ENCODE measurements around the gene EFNA1.
A peak's percentile ranks its signal among the peaks of the same experiment; 100 is the strongest.
"Not testable (repeated sequence)": the region's sequence is repeated elsewhere in the genome, so short reads cannot be mapped to it uniquely, and the experiment has no call there.

The EFNA1 gene

DNA sequence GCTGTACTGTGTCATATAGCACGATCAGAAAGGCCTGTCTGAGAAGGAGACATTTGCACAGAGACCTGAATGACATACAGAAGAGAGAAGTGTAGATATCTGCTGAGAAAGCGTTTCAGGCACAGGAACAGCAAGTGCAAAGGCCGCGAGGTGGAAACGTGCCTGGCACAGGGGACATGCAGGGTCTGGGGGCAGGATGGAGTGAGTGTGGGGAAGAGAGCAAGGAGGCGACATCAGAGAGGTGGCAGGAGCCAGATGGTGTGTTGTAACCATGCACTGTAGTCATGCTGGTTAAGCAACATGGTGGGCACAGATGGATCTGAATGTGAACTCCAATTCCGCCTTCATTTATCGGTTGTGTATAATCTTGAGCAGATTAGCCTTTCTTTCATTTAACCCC, 32.5 kb downstream of the EFNA1 start:
- no peak for DNase-seq

DNA sequence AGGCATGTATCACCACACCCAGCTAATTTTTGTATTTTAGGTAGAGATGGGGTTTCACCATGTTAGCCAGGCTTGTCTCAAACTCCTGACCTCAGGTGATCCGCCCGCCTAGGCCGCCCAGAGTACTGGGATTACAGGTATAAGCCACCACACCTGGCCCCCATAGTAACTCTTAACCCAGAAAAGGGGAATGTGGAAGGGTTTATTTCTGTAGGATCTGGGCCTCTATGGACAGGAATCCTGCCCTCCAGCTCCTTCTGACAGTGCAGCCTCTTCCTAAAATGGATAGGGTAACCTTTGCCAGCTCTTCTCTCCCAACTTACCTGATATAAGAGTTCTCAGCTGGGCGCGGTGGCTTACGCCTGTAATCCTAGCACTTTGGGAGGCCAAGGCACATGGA, 35.0 kb downstream of the EFNA1 start:
- not testable (repeated sequence) for DNase-seq

DNA sequence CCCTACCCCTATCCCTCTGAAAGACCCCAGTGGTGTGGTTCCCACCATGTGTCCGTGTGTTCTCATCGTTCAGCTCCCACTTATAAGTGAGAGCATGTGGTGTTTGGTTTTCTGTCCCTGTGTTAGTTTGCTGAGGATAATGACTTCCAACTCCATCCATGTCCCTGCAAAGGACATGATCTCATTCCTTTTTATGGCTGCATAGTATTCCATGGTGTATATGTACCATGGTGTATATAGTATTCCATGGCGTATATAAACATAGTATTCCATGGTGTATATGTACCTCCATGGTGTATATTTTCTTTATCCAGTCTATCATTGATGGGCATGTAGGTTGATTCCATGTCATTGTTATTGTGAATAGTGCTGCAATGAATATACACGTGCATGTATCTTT, 36.1 kb downstream of the EFNA1 start:
- not testable (repeated sequence) for DNase-seq

DNA sequence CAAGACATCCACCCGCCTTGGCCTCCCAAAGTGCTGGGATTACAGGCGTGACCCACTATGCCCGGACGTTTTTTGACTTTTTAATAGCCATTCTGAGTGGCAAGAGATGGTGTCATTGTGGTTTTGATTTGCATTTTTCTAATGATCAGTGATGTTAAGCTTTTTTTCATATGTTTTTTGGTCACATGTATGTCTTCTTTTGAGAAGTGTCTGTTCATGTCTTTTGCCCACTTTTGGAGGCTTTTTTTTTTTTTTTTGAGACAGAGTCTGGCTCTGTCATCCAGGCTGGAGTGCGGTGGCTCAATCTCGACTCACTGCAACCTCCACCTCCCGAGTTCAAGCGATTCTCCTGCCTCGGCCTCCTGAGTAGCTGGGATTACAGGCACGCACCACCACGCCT, 36.9 kb downstream of the EFNA1 start:
- DNase-seq, result not testable (repeated sequence)

DNA sequence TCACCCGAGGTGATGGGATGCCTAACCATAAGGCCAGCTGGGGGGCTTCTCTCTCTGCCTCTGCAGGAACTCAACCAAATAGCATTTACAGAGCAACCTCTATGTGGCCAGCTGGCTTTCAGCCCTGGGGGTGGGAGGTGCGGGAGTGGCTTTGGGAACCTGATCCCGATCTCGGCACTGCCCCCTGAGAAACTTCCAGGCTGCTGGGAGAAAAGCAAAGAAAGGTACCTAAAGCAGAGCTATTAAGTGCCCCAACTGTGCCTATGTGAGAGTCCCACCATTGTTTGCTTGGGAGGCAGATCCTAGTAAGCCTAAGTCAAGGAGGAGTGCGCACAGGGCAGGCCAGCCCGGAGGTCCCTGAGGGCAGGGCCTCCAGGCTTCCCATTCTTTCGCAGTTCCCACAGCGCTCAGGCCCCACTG, 38.4 kb downstream of the EFNA1 start:
- DNase-seq, result no peak

DNA sequence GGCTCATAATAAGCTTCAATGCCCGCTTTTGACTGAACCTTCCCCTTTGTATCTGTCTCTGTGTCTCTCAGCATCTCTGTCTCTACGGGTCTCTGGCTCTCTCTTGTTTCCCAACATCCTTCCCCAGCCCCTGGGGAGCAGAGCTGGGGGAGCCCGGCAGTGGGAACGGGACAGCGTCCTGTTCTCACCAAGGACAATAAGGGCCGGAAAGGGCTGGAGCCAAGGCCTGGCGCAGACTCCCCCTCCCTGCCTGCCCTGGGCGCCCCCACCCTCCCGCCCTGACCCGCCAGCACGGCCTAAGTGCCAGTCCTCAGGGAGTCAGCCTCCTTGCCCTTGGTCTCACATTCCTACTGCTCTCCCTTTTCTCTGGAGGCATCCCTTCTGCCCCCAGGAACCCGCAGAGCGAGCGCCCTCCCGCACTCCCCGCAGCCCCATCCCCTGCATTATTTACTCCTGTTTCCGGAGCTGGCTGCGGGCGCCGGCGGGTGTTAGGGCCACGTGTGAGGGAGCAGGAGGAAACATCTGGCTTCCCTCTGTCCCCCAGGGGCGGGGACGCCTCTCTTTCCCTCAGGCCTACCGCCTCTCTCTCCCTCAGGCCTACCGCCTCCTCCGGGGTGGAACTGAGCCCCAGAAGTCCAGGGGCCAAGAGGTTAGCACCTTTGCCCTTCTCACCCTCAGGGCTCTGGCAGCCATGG, 38.9 kb downstream of the EFNA1 start:
- DNase-seq, result no peak

DNA sequence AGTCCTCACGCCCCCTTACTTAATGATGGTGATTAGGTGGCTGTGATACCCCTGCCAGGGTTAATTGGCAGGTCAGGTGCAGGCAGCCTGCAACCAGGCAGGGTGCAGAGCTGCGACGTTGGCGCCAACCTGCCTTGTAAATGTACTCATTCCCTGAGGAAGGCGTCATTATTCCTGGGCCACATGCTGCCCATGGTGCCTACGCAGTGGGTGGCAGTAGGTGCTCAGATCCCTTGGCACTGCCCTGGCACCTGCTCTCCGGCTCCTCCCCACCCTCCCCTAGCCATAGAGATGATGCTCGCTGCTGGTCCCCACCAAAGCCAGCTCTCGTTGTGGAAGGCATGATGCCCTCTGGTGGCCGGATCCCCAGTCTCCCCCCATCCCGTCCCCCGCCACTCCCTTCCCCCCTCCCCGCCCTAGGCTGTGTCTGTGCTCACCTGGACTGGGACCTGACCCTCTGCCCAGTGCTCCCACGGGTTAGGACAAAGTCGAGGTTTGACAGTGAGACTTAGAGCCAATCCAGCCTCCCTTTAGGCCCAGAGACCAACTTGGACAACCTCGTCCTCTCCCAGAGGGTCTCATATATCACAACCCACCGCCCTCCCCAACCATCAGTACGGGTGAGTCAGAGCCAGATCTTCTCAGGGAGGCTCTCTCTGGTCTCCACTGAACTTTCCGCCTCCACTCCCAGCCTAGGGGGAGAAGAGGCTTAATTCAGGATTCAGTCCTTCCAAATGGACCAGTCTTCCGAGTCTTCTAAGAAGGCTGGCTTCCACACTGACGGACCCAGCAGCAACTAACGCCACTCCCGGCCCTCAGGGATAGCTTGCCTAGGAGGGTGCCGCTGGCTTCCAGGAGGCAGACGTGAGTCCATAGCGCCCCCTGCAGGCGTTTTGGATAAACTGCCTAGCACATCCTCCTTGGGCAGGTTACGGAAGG, 39.8 kb downstream of the EFNA1 start:
- peak; percentile 84 for DNase-seq

DNA sequence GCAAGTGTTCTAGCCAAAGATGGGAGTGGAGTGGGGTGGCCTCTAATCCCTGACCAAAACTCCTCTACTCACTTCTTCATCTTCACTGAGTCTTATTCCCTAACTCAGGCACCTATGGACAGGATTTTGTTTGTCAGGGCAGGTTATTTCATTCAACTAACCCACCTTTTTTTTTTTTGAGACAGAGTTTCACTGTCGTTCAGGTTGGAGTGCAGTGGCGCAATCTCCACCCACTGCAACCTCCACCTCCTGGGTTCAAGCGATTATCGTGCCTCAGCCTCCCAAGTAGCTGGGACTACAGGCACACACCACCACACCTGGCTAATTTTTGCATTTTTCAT, 40.4 kb downstream of the EFNA1 start:
- not testable (repeated sequence) for DNase-seq

DNA sequence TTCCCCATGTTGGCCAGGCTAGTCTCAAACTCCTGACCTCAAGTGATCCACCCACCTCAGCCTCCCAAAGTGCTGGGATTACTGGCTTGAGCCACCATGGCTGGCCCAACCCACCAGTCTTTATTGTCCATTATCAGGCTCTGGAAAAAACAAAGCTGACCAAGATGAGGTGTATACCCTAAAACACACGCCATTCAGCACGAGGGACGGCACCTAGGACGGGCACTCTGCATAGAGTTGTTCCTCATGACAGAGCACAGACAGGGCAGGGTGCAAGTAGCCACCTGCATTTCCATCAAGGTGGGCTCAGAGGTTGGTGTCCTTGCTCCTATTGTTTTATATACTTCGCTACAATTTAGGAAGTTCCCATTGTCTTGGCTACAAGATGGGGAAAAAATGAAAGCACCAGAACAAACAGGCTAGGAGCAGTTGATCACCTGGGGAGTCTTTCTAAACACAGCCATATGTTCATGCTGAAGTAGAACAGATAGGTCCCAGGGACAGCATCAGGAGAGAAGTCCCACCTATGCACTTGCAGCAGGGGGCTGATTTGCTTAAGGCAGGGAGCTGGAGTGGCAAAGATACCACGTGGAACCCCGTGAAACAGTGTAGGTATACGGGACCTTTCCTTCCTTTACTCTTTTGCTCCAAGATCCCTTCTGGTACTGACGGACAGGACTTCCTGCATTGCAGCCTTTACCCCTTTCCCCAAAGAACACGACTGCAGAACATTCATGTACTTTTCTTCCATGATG, 41.0 kb downstream of the EFNA1 start:
- no peak for DNase-seq

DNA sequence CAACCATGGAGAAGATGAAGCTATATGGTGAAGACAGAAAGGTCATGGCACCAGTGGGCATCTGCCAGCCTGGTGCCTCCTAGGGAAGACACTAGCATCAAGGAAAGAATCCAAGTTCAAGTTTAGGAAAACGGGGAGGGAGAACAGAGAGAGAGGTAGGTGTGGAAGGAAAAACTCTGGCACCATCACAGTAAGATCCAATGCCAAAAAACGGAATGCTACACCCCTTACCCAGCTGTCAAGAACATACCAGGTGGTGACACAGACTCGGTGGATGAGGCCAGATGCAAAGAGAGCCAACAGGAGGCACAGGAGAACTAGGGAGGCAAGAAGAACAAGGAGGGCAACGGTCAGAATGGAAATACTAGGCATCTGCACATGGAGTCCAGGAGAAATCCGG, 41.9 kb downstream of the EFNA1 start:
- no peak for DNase-seq

DNA sequence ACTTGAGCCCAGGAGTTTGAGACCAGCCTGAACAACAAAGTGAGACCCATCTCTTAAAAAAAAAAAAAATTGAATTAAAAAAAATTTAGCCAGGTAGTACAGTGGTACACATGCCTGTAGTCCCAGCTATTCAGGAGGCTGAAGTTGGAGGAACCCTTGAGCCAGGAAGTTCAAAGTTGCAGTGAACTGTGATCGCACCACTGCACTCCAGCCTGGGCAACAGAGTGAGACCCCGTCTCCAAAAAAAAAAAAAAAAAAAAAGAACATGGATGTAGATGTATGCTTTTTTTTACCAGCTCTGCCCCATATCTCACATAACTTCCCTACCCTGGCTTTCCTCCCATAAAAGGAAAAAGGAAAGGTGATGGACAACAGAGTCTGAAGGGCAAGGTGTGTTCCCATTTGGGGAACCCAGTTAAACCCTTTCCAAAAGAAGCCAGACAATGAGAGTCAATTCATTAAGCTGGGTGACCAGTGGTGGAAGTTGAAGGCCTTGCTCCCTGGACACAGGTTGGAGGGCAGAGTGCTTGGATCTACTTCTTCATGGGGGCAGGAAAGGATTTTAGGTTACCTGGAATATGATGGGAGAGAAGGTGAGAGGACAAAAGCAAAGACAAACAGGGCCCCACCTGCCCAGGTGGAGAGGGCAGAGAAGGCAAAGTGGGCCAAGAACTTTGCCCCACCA, 42.6 kb downstream of the EFNA1 start:
- DNase-seq, result no peak

DNA sequence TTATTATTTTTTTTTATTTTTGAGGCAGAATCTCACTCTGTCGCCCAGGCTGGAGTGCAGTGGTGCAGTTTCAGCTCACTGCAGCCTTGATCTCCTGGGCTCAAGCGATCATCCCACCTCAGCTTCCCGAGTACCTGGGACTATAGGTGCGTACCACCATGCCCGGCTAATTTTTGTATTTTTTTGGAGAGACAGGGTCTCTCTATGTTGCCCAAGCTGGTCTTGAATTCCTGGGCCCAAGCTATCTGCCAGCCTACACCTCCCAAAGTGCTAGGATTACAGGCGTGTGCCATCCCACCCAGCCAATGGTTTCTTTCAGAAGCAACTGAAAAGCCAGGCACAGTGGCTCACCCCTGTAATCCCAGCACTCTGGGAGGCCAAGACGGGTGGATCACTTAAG, 43.1 kb downstream of the EFNA1 start:
- no peak for DNase-seq

DNA sequence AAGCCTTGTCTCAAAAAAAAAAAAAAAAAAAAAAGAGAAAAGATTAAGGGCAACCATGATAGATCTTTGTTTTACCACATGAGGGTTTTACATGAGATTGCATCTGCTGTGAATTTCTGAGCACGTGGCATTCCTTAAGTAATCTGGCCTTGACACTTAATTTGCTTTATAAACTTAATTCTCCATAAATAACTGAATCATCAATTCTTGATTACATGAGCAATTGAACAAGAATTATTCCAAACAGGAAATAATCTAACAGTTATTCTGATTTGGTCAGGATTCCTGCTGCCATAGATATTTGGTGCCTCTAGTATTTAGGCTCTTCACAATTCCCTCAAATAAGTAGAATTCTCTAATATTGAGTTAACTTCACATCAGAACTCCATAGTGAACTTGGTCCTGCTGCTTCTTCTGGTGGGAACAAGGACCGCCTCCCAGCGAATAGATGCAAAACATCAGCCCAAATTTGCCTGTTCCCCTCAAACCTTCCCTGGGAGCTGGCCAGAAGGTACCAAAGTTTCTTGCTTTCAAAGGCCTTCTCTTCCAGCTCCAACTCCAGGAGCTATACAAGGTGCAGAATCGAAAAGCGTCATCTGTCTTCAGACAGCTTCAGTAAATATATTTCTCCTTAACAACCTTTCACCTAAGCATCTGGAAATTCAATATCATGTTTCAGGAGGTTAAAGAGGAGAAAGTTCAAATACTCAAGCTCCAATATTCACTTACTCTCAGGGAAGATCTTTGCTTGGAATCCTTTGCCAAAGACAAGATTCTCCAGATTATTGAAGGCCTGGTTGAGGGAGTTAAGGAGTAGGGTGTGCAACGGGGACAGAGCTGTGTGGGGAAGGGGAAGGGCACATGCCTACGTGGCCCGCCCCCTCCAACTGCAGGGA, 44.4 kb downstream of the EFNA1 start:
- DNase-seq, result no peak

DNA sequence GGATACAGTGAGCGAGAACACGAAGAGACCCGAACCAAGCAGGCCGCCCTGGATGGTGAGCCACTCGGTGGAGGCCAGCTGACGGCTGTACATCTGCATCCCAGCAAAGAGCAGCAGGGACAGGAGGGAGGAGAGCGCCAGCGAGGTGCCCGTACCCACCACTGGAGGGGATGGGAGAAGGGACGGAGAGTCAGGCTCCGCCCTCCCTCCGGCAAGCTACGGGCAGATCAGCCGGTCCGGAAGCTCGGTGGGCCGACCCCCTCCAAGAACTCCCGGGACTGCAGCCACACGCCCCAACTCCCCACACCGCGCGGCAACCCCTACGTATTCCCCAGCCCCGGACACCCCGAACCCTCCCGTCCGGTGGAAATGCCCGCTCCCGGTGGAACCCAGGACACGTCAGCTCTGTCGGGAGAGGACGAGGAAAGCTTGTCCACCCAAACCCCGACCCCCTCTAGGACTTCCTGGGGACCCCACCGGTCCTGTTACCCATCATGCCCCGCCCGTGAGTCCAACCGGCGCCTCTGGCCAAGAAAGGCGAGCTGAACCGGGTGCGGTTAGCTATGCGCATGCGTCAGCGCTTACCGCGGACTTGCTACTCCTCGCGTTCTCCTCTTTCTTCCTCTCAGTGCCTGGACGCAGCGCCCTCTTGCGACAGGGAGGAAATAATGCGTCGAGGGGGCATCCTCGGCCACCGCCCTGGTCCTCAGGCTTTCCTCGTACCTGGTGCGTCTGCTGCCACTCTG, 45.2 kb downstream of the EFNA1 start, which contains the start of gene KRTCAP2:
KRTCAP2 (minus strand) TSS at position 573 of the 746 bp plus-strand sequence; CDS start at position 493, 80 bp downstream.
- DNase-seq, result peak; percentile 97

DNA sequence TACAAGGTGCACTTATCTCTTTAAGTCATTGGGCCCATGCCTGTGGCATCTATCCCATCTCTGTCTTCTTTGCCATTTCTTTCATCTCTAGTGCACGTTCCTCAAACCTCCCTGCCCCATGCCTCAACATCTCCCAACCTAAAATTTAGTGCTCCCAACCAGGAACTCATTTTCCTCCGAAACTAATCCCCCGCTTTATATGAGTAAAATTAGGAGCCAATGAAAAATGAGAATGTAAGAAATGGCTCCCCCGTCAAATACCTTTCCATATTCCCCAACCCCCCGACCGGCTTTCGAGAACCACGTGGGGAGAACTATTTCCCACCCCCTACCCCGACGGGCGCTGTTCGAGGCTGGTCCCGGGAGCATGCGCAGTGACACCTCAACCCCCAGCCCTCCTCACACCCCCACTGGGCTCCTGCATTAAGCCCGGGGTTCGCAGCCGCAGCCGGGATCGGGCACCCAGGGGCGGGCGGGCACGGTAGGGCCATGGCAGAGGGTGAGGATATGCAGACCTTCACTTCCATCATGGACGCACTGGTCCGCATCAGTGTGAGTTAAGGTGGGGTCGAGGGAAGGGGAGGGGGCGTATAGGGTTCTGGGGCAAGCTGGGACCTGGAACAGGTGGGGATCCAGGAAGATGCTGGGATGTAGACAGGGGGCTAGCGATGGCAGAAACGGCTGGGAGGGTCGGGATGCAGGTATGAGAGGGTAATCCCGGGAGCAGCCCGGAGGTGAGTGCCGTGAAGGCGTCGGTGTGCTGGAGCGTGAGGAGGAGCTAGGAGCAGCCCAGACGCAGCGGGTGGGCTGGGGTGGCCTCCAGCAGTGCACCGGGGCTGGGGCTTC, 46.0 kb downstream of the EFNA1 start, which contains the start of gene TRIM46:
TRIM46 (plus strand) TSS at position 372 of the 846 bp plus-strand sequence; CDS start at position 490, 118 bp downstream.
- DNase-seq, result peak; percentile 73

DNA sequence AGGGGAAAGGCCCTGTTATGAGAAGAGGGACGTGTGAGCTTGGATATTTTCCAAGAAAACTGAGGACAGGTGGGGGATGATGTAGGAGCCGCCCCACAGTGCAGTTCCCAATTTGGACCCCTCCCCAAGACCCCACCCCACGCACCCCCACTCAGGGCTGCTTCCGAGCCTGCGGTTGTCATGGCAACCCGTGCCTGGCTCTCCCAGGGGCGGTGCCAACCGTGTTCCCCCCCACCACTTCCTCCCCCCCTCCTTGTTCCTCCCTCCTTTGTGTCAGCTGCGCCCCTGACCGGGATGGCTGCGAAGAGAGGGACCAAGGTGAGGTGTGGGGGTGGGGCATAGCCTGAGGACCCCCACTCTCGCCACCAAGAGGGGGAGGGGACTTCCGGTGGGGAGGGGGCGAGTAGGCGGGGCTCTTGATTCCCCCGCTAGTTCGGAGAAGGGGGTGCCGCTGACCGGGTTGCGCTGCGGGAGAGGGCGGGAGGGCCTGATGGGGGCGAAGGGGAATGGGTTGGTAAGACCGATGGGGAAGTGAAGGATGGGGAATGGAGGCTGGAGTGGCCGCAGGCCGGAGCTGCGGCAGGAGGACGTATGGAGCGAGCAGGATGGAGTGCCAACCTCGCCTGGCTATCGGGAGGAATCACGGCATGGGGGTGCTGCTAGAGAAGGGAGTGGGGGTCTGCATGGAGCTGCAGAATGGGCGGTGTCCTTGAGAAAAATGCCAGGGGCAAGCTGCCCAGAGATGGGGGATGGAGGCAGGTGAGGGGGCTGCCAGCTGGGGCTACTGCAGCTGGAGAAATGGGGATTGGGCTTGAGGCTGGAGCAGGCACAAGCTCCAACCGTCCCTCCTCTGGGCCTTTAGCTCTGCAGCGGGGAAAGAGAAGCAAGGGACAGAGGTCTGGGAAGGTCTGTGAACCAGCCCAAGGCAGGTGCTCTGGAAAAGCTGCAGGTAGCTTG, 46.9 kb downstream of the EFNA1 start:
- peak; percentile 62 for DNase-seq

DNA sequence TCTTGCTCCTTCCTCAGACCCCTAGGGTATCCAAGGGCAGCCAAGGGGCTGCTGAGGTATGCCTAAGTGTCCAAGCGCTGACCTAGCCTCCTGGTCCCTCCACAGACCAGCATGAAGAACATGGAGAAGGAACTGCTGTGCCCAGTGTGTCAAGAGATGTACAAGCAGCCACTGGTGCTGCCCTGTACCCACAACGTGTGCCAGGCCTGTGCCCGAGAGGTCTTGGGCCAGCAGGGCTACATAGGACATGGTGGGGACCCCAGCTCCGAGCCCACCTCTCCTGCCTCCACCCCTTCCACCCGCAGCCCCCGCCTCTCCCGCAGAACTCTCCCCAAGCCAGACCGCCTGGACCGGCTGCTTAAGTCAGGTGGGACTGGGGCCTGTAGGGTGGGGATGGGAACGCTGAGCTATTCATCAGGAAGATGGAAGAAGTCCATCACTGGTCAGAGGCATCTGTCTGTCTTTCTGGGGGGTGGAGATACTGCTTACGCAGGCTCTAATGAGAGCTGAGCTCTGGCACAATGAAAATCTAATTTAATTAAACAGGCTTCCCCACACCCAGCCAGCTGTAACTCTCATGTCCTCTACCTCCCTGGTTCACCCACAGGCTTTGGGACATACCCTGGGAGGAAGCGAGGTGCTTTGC, 47.7 kb downstream of the EFNA1 start:
- DNase-seq, result no peak

DNA sequence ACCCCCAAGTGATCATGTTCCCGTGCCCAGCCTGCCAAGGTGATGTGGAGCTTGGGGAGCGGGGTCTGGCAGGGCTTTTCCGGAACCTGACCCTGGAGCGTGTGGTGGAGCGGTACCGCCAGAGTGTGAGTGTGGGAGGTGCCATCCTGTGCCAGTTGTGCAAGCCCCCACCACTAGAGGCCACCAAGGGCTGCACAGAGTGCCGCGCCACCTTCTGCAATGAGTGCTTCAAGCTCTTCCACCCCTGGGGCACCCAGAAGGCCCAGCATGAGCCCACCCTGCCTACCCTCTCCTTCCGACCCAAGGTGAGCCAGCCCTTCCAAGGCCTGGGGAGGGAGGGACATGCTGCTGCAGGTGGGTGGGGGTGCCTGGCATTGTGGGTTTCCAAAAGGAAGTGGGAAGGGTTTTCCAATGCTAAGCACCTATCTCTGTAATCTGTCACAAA, 48.3 kb downstream of the EFNA1 start:
- no peak for DNase-seq
